IMR-90 (cell line): Measurements from ENCODE around the gene WNK1. TPM values are rescaled to one million over a fixed set of nuclear protein-coding genes. Genes with fewer than 3 reads are reported as not detected.
A peak's percentile ranks its signal among the peaks of the same experiment; 100 is the strongest.

ENCODE experiments used
- ATAC-seq: fragments of 200-7000 bp; cut with Tn5 transposase; 2 replicates; pipeline ENCODE4 v1.9.1; 2020; ENCODE audit warnings: low read depth, mild to moderate bottlenecking, moderate library complexity
- BruUV-seq: library from RNA; stranded (reverse); fragments of 400-500 nt; replicated peaks from 2 replicates; lab custom pipeline; 2021; lab: Mats Ljungman, UMichigan
- CTCF ChIA-PET: fragments of 300-600 bp; formaldehyde crosslinking; extraction: SDS; loops from one replicate; lab custom pipeline; 2021; ENCODE audit warnings: antibody characterized with exemption; lab: Yijun Ruan, JAX
- POLR2A ChIA-PET: fragments of 300-600 bp; sonication (Branson Sonifier 250); formaldehyde crosslinking; loops from one replicate; lab custom pipeline; 2022; ENCODE audit warnings: antibody characterized with exemption; ENCODE audit not compliant: unreplicated experiment; lab: Charles Lee
- DNase-seq: peaks from one replicate; pipeline ENCODE4 v3.0.0; 2013
- H2AFZ ChIP-seq: replicated peaks from 2 replicates; pipeline ENCODE3; 2013; ENCODE audit warnings: low read length, mild to moderate bottlenecking; ENCODE audit not compliant: poor library complexity
- H2AK5ac ChIP-seq: 2 replicates; pipeline ENCODE4 v1.6.1; 2013; ENCODE audit warnings: low read depth, low read length, inconsistent platforms
- H2AK9ac ChIP-seq: replicated peaks from 2 replicates; pipeline ENCODE3; 2013; ENCODE audit warnings: mild to moderate bottlenecking, low read depth, low read length, moderate library complexity; ENCODE audit not compliant: poor library complexity
- H2BK120ac ChIP-seq: 2 replicates; pipeline ENCODE4 v1.6.1; 2013; ENCODE audit warnings: low read depth, low read length, inconsistent platforms
- H2BK15ac ChIP-seq: 3 replicates; pipeline ENCODE4 v1.6.1; 2013; ENCODE audit warnings: low read depth, low read length, inconsistent platforms
- H2BK20ac ChIP-seq: 2 replicates; pipeline ENCODE4 v1.6.1; 2013; ENCODE audit warnings: low read depth, mild to moderate bottlenecking, inconsistent platforms, low read length, moderate library complexity
- H2BK5ac ChIP-seq: 2 replicates; pipeline ENCODE4 v1.6.1; 2013; ENCODE audit warnings: mild to moderate bottlenecking, low read depth, low read length, inconsistent platforms; ENCODE audit not compliant: poor library complexity, severe bottlenecking
- H3K14ac ChIP-seq: replicated peaks from 2 replicates; pipeline ENCODE4 v1.6.1; 2013; ENCODE audit warnings: low read depth, low read length, inconsistent platforms
- H3K18ac ChIP-seq: 2 replicates; pipeline ENCODE4 v1.6.1; 2013; ENCODE audit warnings: low read depth, low read length, control low read depth
- H3K23ac ChIP-seq: 2 replicates; pipeline ENCODE4 v1.6.1; 2013; ENCODE audit warnings: low read depth, low read length, inconsistent platforms
- H3K27ac ChIP-seq: 2 replicates; pipeline ENCODE4 v1.5.1; 2013; ENCODE audit warnings: mild to moderate bottlenecking, control low read depth, low read length; ENCODE audit not compliant: insufficient read depth
- H3K27me3 ChIP-seq: 2 replicates; pipeline ENCODE4 v1.6.1; 2013; ENCODE audit warnings: low read length; ENCODE audit not compliant: control insufficient read depth, insufficient read depth
- H3K36me3 ChIP-seq: 2 replicates; pipeline ENCODE4 v1.6.1; 2013; ENCODE audit warnings: low read length, mixed read lengths; ENCODE audit not compliant: control insufficient read depth, insufficient read depth
- H3K4ac ChIP-seq: 2 replicates; pipeline ENCODE4 v1.6.1; 2013; ENCODE audit warnings: low read depth, low read length, inconsistent platforms
- H3K4me1 ChIP-seq: 2 replicates; pipeline ENCODE4 v1.6.1; 2013; ENCODE audit warnings: low read length, mixed read lengths; ENCODE audit not compliant: control insufficient read depth, insufficient read depth
- H3K4me2 ChIP-seq: 2 replicates; pipeline ENCODE4 v1.6.1; 2013; ENCODE audit warnings: low read depth, mild to moderate bottlenecking, control low read depth, low read length, moderate library complexity
- H3K4me3 ChIP-seq: 2 replicates; pipeline ENCODE4 v1.5.1; 2013; ENCODE audit warnings: low read depth, mild to moderate bottlenecking, control low read depth, low read length, moderate library complexity; ENCODE audit not compliant: insufficient read depth
- H3K56ac ChIP-seq: 2 replicates; pipeline ENCODE4 v1.6.1; 2013; ENCODE audit warnings: low read length, inconsistent platforms; ENCODE audit not compliant: insufficient read depth; ENCODE audit errors: extremely low read depth
- H3K79me1 ChIP-seq, 2 experiments: 2 replicates each; pipeline ENCODE4 v1.6.1; 2013; ENCODE audit warnings: low read length in 2 of 2, inconsistent platforms in 1 of 2, low read depth in 1 of 2
- H3K9ac ChIP-seq: 2 replicates; pipeline ENCODE4 v1.6.1; 2013; ENCODE audit warnings: low read depth, low read length, control low read depth
- H3K9me1 ChIP-seq: 2 replicates; pipeline ENCODE4 v1.6.1; 2013; ENCODE audit warnings: low read length, inconsistent platforms; ENCODE audit not compliant: insufficient read depth
- H3K9me3 ChIP-seq: 2 replicates; pipeline ENCODE4 v1.6.1; 2013; ENCODE audit warnings: low read length; ENCODE audit not compliant: control insufficient read depth, insufficient read depth
- H4K20me1 ChIP-seq: 2 replicates; pipeline ENCODE4 v1.6.1; 2013; ENCODE audit warnings: low read length, inconsistent platforms; ENCODE audit not compliant: insufficient read depth
- H4K5ac ChIP-seq: 2 replicates; pipeline ENCODE4 v1.6.1; 2013; ENCODE audit warnings: mild to moderate bottlenecking, low read depth, low read length, control low read depth
- H4K8ac ChIP-seq, 2 experiments: 2 replicates each; pipeline ENCODE4 v1.6.1; 2013; ENCODE audit warnings: low read depth in 2 of 2, low read length in 2 of 2, control low read depth in 1 of 2, inconsistent platforms in 1 of 2
- H4K91ac ChIP-seq: 2 replicates; pipeline ENCODE4 v1.6.1; 2013; ENCODE audit warnings: low read depth, low read length, inconsistent platforms; ENCODE audit not compliant: insufficient read depth
- BHLHE40 ChIP-seq: fragments of 150-350 bp; IDR thresholded peaks from 2 replicates; pipeline ENCODE4 v1.6.1; 2016; ENCODE audit warnings: mild to moderate bottlenecking, low read depth, low read length
- CEBPB ChIP-seq: IDR thresholded peaks from 2 replicates; pipeline ENCODE4 v1.6.1; 2012; ENCODE audit warnings: low read depth, low read length, improper control_type of control experiment
- CHD1 ChIP-seq: IDR thresholded peaks from 2 replicates; pipeline ENCODE4 v1.6.1; 2012; ENCODE audit warnings: low read depth, low read length, improper control_type of control experiment
- FOS ChIP-seq: fragments of 150-350 bp; IDR thresholded peaks from 2 replicates; pipeline ENCODE4 v1.6.1; 2016; ENCODE audit warnings: low read depth, low read length
- MAFK ChIP-seq: IDR thresholded peaks from 2 replicates; pipeline ENCODE4 v1.6.1; 2012; ENCODE audit warnings: low read depth, low read length, improper control_type of control experiment
- MAZ ChIP-seq: IDR thresholded peaks from 2 replicates; pipeline ENCODE4 v1.6.1; 2012; ENCODE audit warnings: low read depth, mild to moderate bottlenecking, low read length, improper control_type of control experiment, moderate library complexity, borderline replicate concordance
- MXI1 ChIP-seq: IDR thresholded peaks from 2 replicates; pipeline ENCODE4 v1.6.1; 2012; ENCODE audit warnings: low read depth, mild to moderate bottlenecking, low read length, moderate library complexity, borderline replicate concordance
- NFE2L2 ChIP-seq: fragments of 150-350 bp; IDR thresholded peaks from 2 replicates; pipeline ENCODE4 v1.6.1; 2016; ENCODE audit warnings: low read depth, mild to moderate bottlenecking, low read length
- POLR2A ChIP-seq: IDR thresholded peaks from 2 replicates; pipeline ENCODE4 v1.6.1; 2012; ENCODE audit warnings: mild to moderate bottlenecking, low read depth, low read length
- RAD21 ChIP-seq: IDR thresholded peaks from 2 replicates; pipeline ENCODE4 v1.6.1; 2012; ENCODE audit warnings: low read length, improper control_type of control experiment
- RCOR1 ChIP-seq: IDR thresholded peaks from 2 replicates; pipeline ENCODE4 v1.6.1; 2012; ENCODE audit warnings: mild to moderate bottlenecking, low read length, improper control_type of control experiment; ENCODE audit not compliant: insufficient replicate concordance
- RFX5 ChIP-seq: IDR thresholded peaks from 2 replicates; pipeline ENCODE4 v1.8.0; 2012; ENCODE audit warnings: low read depth, mild to moderate bottlenecking, low read length, moderate library complexity
- SMC3 ChIP-seq: fragments of 150-350 bp; IDR thresholded peaks from 2 replicates; pipeline ENCODE4 v1.6.1; 2016; ENCODE audit warnings: low read depth, mild to moderate bottlenecking, antibody characterized with exemption, low read length, moderate library complexity
- WGBS, 2 experiments: methylation state at CpG; one replicate each; pipeline versions ENCODE4 v1.1.5 to v1.1.7; 2013; ENCODE audit warnings: missing lambda C conversion rate in 2 of 2; ENCODE audit not compliant: insufficient read length in 1 of 2; ENCODE audit errors: extremely low coverage in 2 of 2; 5-methylcytosine and 5-hydroxymethylcytosine counted together
- dilution Hi-C: fragments of 300-500 bp; cut with HindIII; formaldehyde crosslinking; loops from one replicate; pipeline ENCODE4 v1.14.3; 2018; ENCODE audit warnings: low sequenced_read_pairs; ENCODE audit not compliant: unreplicated experiment
- in situ Hi-C: fragments of 300-500 bp; cut with MboI; formaldehyde crosslinking; loops from 3 replicates; pipeline ENCODE4 v1.14.3; 2019; ENCODE audit warnings: low sequenced_read_pairs, inconsistent platforms, mixed read lengths
- intact Hi-C: fragments of 100-400 bp; cut with micrococcal nuclease; formaldehyde crosslinking; loops from 2 replicates; pipeline ENCODE4 v1.10.0; 2022
- polyA plus RNA-seq, 3 experiments: library from polyadenylated mRNA; depleted of rRNA; stranded (reverse); fragments of >200 nt; gene quantifications; 2 replicates each; pipeline ENCODE4 v1.2.3, GENCODE V29; 2012; ENCODE audit warnings: low replicate concordance in 1 of 3
- total RNA-seq: library from RNA; depleted of rRNA; stranded (reverse); fragments of >200 nt; gene quantifications from 2 replicates; pipeline ENCODE4 v1.2.3, GENCODE V29; 2012
- TF ChIP-seq, protein P1 (sequence below): conservative IDR thresholded peaks from 2 replicates; pipeline ENCODE4 v1.5.1; 2012; ENCODE audit warnings: mild to moderate bottlenecking, low read depth, low read length, improper control_type of control experiment
- TF ChIP-seq, protein P2 (sequence below): fragments of 150-350 bp; IDR thresholded peaks from 2 replicates; pipeline ENCODE4 v1.6.1; 2016; ENCODE audit warnings: low read depth, mild to moderate bottlenecking, low read length, moderate library complexity, borderline replicate concordance
- TF ChIP-seq, protein P3 (sequence below): fragments of 150-350 bp; IDR thresholded peaks from 2 replicates; pipeline ENCODE4 v1.6.1; 2017; ENCODE audit warnings: mild to moderate bottlenecking, antibody characterized with exemption, low read length, low read depth

Gene WNK1
- total and polyA plus RNA-seq, 2 of the 4 experiments (the other 2 are of a cell fraction): 36.9 to 42.8 TPM

DNA sequence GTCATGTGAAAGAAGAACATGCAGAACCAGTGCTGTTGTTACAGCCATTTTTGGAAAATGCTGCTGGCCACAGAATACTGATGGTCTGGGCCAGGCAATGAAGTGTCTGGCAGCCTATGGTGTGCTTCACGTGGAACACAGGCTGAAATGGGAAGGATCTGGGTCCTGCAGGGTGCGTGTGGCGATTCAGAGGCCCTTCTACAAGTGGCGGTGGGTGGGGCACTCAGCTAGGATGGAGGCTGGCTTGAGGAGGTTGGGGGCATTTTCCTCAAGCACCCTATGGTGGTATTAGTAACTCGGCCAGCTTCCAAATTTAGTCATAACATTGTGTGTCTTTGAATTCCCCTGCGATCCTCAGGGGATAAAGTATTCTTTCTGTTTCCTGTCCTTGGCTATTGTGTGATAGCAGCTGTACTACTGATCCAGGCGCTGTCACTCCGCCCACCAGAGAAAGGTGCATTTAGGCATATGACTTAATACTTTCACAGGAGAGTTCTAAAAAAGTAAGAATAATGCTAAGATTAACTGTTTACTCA is 206.3 kb downstream of the WNK1 start:
- H3K4ac ChIP-seq: no peak overlapping the region
- H3K9me3 ChIP-seq: no peaks in the 10 kb centered on the region
- no peak for ATAC-seq
- BruUV-seq: no TSS peak
- H3K79me1 ChIP-seq: no peaks in the 10 kb centered on the region
- H4K20me1 ChIP-seq: no peaks in the 10 kb centered on the region
- H2BK120ac ChIP-seq: no peak overlapping the region
- TF ChIP-seq CEBPB (no peak), RCOR1 (no peak), POLR2A (no peak), RAD21 (no peak), FOS (no peak), BHLHE40 (no peak), MXI1 (no peak), MAFK (no peak), MAZ (no peak), CHD1 (no peak), NFE2L2 (no peak), RFX5 (no peak), SMC3 (no peak)
- TF ChIP-seq, protein P1, sequence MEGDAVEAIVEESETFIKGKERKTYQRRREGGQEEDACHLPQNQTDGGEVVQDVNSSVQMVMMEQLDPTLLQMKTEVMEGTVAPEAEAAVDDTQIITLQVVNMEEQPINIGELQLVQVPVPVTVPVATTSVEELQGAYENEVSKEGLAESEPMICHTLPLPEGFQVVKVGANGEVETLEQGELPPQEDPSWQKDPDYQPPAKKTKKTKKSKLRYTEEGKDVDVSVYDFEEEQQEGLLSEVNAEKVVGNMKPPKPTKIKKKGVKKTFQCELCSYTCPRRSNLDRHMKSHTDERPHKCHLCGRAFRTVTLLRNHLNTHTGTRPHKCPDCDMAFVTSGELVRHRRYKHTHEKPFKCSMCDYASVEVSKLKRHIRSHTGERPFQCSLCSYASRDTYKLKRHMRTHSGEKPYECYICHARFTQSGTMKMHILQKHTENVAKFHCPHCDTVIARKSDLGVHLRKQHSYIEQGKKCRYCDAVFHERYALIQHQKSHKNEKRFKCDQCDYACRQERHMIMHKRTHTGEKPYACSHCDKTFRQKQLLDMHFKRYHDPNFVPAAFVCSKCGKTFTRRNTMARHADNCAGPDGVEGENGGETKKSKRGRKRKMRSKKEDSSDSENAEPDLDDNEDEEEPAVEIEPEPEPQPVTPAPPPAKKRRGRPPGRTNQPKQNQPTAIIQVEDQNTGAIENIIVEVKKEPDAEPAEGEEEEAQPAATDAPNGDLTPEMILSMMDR: no peak
- TF ChIP-seq, protein P2, sequence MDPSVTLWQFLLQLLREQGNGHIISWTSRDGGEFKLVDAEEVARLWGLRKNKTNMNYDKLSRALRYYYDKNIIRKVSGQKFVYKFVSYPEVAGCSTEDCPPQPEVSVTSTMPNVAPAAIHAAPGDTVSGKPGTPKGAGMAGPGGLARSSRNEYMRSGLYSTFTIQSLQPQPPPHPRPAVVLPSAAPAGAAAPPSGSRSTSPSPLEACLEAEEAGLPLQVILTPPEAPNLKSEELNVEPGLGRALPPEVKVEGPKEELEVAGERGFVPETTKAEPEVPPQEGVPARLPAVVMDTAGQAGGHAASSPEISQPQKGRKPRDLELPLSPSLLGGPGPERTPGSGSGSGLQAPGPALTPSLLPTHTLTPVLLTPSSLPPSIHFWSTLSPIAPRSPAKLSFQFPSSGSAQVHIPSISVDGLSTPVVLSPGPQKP: no peak
- TF ChIP-seq, protein P3, sequence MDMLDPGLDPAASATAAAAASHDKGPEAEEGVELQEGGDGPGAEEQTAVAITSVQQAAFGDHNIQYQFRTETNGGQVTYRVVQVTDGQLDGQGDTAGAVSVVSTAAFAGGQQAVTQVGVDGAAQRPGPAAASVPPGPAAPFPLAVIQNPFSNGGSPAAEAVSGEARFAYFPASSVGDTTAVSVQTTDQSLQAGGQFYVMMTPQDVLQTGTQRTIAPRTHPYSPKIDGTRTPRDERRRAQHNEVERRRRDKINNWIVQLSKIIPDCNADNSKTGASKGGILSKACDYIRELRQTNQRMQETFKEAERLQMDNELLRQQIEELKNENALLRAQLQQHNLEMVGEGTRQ: no peak
- H3K4me3 ChIP-seq: no peak overlapping the region
- H3K9me1 ChIP-seq: 0 out of 2 replicates have a peak, but pooled peaks cover 4% of the 10 kb centered on the region
- CTCF ChIA-PET: no interaction called here
- dilution Hi-C loops: no loop called here
- in situ Hi-C loops: loop anchor here (10.0 kb wide), 1 partner anchor 384 kb away; no protein-coding TSS in a partner anchor
- no peaks in the 10 kb centered on the region for H3K27me3 ChIP-seq
- no peak overlapping the region for H3K27ac ChIP-seq
- WGBS, 2 experiments: 61% methylated on average over 2 of the region's 8 CpGs; no CpG with 5 or more reads in 1 of the 2 experiments
- intact Hi-C loops: no loop called here
- no peak overlapping the region for H3K9ac ChIP-seq
- no peak overlapping the region for H3K14ac ChIP-seq
- H3K36me3 ChIP-seq: no peaks in the 10 kb centered on the region
- no peak overlapping the region for H3K23ac ChIP-seq
- no peak overlapping the region for H2BK15ac ChIP-seq
- no peak overlapping the region for H2BK5ac ChIP-seq
- POLR2A ChIA-PET: interaction anchor here (0.6 kb wide), 1 partner anchor 142 kb away, joined by 3 read pairs; no protein-coding TSS in a partner anchor
- peak overlapping the region; percentile 58 for H2AFZ ChIP-seq
- no peak overlapping the region for H2AK9ac ChIP-seq
- H4K5ac ChIP-seq: no peak overlapping the region
- no peak overlapping the region for H2BK20ac ChIP-seq
- H3K4me1 ChIP-seq: no peaks in the 10 kb centered on the region
- H3K4me2 ChIP-seq: no peak overlapping the region
- no peak for DNase-seq
- H3K18ac ChIP-seq: no peak overlapping the region
- H4K91ac ChIP-seq: no peak overlapping the region
- H3K56ac ChIP-seq: no peak overlapping the region
- no peak overlapping the region for H4K8ac ChIP-seq
- H2AK5ac ChIP-seq: no peak overlapping the region
